Right lobe of liver (tissue), 4 donors: Measurements from ENCODE around the gene CCT8L2.
"Not testable (repeated sequence)": the region's sequence is repeated elsewhere in the genome, so short reads cannot be mapped to it uniquely, and the experiment has no call there.

ENCODE experiments used
- CTCF ChIP-seq, 4 donors: fragments of 200-600 bp in 3 of 4; fragments of 450-650 bp in 1 of 4; IDR thresholded peaks; one replicate each; pipeline versions ENCODE4 v1.5.1 to v1.8.0; 2016 to 2022; ENCODE audit warnings: antibody characterized with exemption in 4 of 4, mild to moderate bottlenecking in 2 of 4
- POLR2A ChIP-seq: fragments of 450-650 bp; IDR thresholded peaks from one replicate; pipeline ENCODE4 v1.6.1; 2017; ENCODE audit warnings: antibody characterized with exemption, mild to moderate bottlenecking
- donor health status: DM: no; HTN: no; CAD: no.
- donor health status: DM: no; HTN: no; CAD: no.
- donor health status: DM: no; HTN: yes; CAD: no.

- not testable (repeated sequence) for TF ChIP-seq CTCF (IDR thresholded peaks at IDR 0.05); POLR2A
These were observed 32.4 kb upstream of the CCT8L2 start for GRCh38 chr22:16625018-16625417.
